Naive thymus-derived CD8-positive, alpha-beta T cell (primary cell): Measurements from ENCODE around the gene ZNF284. TPM values are rescaled to one million over a fixed set of nuclear protein-coding genes. Genes with fewer than 3 reads are reported as not detected.
"Not testable (repeated sequence)": the region's sequence is repeated elsewhere in the genome, so short reads cannot be mapped to it uniquely, and the experiment has no call there.

Experiments used
- ATAC-seq, 2 donors: fragments of 150-1000 bp; cut with Tn5 transposase in 1 of 2; sonication (Bioruptor Pico), chemical (Tn5 transposase) in 1 of 2; 1 replicate in 1 of 2; 2 replicates in 1 of 2; pipeline ENCODE4 v1.10.0; 2021; ENCODE audit warnings: mild to moderate bottlenecking in 2 of 2, moderate library complexity in 2 of 2
- POLR2A ChIA-PET: fragments of 350-600 bp; sonication (Branson Sonifier 250); formaldehyde crosslinking; loops from one replicate; lab custom pipeline; 2021; ENCODE audit warnings: antibody characterized with exemption; lab: Charles Lee
- DNase-seq, 10 donors: peaks; one replicate each; pipeline versions ENCODE4 v3.0.0 to v3.0.0-alpha.2; 2020 to 2022
- H3K27ac Mint-ChIP-seq, 10 donors: one replicate each; pipeline ENCODE4 v1.8.0; 2020 to 2022; ENCODE audit warnings: mild to moderate bottlenecking in 10 of 10, mixed read lengths in 10 of 10, moderate library complexity in 4 of 10, inconsistent platforms in 1 of 10
- H3K27me3 Mint-ChIP-seq, 5 donors: one replicate each; pipeline ENCODE4 v1.8.0; 2021 to 2022; ENCODE audit warnings: mixed read lengths in 5 of 5
- H3K36me3 Mint-ChIP-seq, 3 donors: one replicate each; pipeline ENCODE4 v1.8.0; 2020 to 2022; ENCODE audit warnings: mixed read lengths in 3 of 3, mild to moderate bottlenecking in 2 of 3, inconsistent platforms in 1 of 3
- H3K4me1 Mint-ChIP-seq, 4 donors: one replicate each; pipeline ENCODE4 v1.8.0; 2021 to 2022; ENCODE audit warnings: mixed read lengths in 4 of 4
- H3K4me3 Mint-ChIP-seq, 10 donors: one replicate each; pipeline ENCODE4 v1.8.0; 2020 to 2022; ENCODE audit warnings: mild to moderate bottlenecking in 10 of 10, mixed read lengths in 10 of 10, moderate library complexity in 6 of 10, inconsistent platforms in 1 of 10
- H3K9me3 Mint-ChIP-seq, 9 donors: one replicate each; pipeline ENCODE4 v1.8.0; 2020 to 2022; ENCODE audit warnings: mixed read lengths in 9 of 9, mild to moderate bottlenecking in 3 of 9, inconsistent platforms in 1 of 9, moderate library complexity in 1 of 9
- polyA plus RNA-seq, 3 donors: library from polyadenylated mRNA; unstranded; fragments of 300-500 nt; fragmentation: Illumina TruSeq; gene quantifications; one replicate each; pipeline ENCODE4 v1.2.3, GENCODE V29; 2021
- total RNA-seq, 8 experiments: library from RNA in 2 of 8; stranded (reverse) in 2 of 8; gene quantifications; one replicate each; pipeline ENCODE4 v1.2.3 and lab custom pipeline; 2021 to 2026

ZNF284 gene
- total and polyA plus RNA-seq, 5 experiments from 2014 or later = 0.56 to 5.7 (median 0.82) TPM

GRCh38 chr19:44113138-44113783 is 41.3 kb downstream of the ZNF284 start, which contains the start of gene ZNF225:
TSS of gene ZNF225 (plus strand) at chr19:44113399. CDS start at chr19:44115828, 2,429 bp downstream.
- ATAC-seq (peak; percentile 97), DNase-seq (peak; percentile 52 to 92 (median 82))
- POLR2A ChIA-PET = interaction anchor here (0.8 to 2.1 kb wide), 3 partner anchors 52 to 286 kb away, joined by 3 to 7 read pairs (median 3); partner anchors contain the start of genes ZNF226, ZNF235 and ZNF283
- Mint-ChIP-seq H3K27ac (peak within 1 kb of the TSS; percentile 87 to 97 (median 94)), H3K27me3 (no peaks in the 10 kb centered on the region), H3K36me3 (peaks cover 17 to 33% (median 20%) of the 10 kb centered on the region in 3 donors), H3K4me1 (peaks cover 7 to 37% (median 31%) of the 10 kb centered on the region in 4 donors), H3K4me3 (peak within 1 kb of the TSS; percentile 96 to 100 (median 100)), H3K9me3 (peaks cover 0 to 39% (median 20%) of the 10 kb centered on the region in 9 donors)

DNA sequence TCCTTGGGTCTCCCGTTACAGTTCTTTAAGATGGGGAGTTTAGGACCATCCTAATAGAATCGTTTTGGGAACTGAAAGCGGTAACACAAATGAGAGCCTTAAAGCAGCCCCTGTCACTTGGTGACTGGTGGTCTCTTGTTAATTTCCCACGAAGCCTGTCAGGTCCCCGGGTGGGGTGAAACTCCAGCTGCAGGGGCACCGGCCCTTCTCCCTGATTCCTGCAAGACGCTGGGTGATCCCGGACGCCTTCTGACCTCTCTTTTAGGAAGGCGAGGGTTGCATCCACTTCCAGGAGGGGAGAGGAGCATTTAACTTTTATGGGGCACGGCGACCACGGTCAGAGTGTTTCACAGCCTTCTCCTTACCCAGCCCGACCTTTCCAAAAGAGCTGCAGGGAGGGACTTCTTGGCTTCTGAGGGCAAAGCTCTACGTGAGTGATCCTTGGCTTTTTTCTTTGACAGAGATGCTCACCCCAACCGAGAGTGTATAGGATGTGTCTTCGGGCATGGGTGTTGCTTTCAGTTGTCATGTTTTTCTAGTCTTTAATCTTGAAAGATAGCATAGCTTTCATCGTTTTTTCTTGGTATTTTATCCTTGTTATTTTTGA is 41.9 kb downstream of the ZNF284 start:
- POLR2A ChIA-PET = interaction anchor here (0.6 to 2.1 kb wide), 5 partner anchors 51 to 1119 kb away, joined by 3 to 7 read pairs (median 3); partner anchors contain the start of genes ZNF226, ZNF235 and ZNF283
- Mint-ChIP-seq H3K27me3 (no peaks in the 10 kb centered on the region), H3K4me3 (peak overlapping the region; percentile 96 to 100 (median 100)), H3K36me3 (peaks cover 15 to 33% (median 26%) of the 10 kb centered on the region in 3 donors), H3K9me3 (peaks cover 0 to 34% (median 18%) of the 10 kb centered on the region in 9 donors), H3K27ac (peak overlapping the region in 9 of 10 donors; percentile 87 to 97 (median 94)), H3K4me1 (peaks cover 7 to 37% (median 31%) of the 10 kb centered on the region in 4 donors)
- ATAC-seq = peak in 1 of 2 donors; percentile 11
- DNase-seq = peak in 1 of 10 donors; percentile 5

DNA sequence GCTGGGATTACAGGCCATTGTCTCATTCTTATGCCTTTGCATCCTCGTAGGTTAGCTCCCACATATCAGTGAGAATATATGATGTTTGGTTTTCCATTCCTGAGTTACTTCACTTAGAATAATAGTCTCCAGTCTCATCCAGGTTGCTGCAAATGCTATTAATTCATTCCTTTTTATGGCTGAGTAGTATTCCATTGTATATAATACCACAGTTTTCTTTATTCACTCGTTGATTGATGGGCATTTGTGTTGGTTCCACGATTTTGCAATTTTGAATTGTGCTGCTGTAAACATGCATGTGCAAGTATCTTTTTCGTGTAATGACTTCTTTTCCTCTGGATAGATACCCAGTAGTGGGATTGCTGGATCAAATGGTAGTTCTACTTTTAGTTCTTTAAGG is 49.2 kb downstream of the ZNF284 start:
- ATAC-seq = not testable (repeated sequence)

DNA sequence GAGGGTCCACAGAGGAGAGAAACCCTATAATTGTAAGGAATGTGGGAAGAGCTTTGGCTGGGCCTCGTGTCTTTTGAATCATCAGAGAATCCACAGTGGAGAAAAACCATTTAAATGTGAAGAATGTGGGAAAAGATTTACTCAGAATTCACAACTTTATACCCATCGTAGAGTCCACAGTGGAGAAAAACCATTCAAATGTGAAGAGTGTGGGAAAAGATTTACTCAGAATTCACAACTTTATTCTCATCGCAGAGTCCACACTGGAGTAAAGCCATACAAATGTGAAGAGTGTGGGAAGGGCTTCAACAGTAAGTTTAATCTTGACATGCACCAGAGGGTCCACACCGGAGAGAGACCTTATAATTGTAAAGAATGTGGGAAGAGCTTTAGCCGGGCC is 60.0 kb downstream of the ZNF284 start:
- POLR2A ChIA-PET = no interaction called here
- DNase-seq (no peak), ATAC-seq (no peak)
- Mint-ChIP-seq H3K4me1 (no peaks in the 10 kb centered on the region), H3K27ac (no peak overlapping the region), H3K27me3 (no peaks in the 10 kb centered on the region), H3K36me3 (peaks cover 29 to 53% (median 38%) of the 10 kb centered on the region in 3 donors), H3K4me3 (no peak overlapping the region), H3K9me3 (peaks cover 0 to 68% (median 40%) of the 10 kb centered on the region in 9 donors)

More for the DNA sequence above, 49.2 kb downstream of the ZNF284 start:
- H3K27ac Mint-ChIP-seq, POLR2A ChIA-PET, H3K27me3 Mint-ChIP-seq, H3K4me3 Mint-ChIP-seq, DNase-seq: not testable (repeated sequence)
- Mint-ChIP-seq H3K4me1 (peaks cover 7 to 12% (median 10%) of the 10 kb centered on the region in 4 donors), H3K9me3 (peaks cover 23 to 68% (median 55%) of the 10 kb centered on the region in 9 donors), H3K36me3 (peaks cover 69 to 95% (median 90%) of the 10 kb centered on the region in 3 donors)

Other genes starting within 250 kb of the ZNF284 start
- 10 to 100 TPM; 24.2 to 25.8 TPM for gene ZNF283, start 244.8 kb upstream of the ZNF284 start, total RNA-seq
- gene ZNF283, start 244.8 kb upstream of the ZNF284 start, polyA plus RNA-seq = 1 to 10 TPM; 3.3 to 4.3 (median 3.7) TPM
- gene ZNF404, start 188.2 kb upstream of the ZNF284 start, total RNA-seq = 1 to 10 TPM; 8.5 to 9.5 TPM
- 1 to 10 TPM; 1.8 to 4.1 (median 2.8) TPM for gene ZNF404, start 188.2 kb upstream of the ZNF284 start, polyA plus RNA-seq
- gene ZNF45, start 136.9 kb upstream of the ZNF284 start, total RNA-seq = 10 to 100 TPM; 23.2 to 27.9 TPM
- 10 to 100 TPM in 2 of 3 donors, 1 to 10 TPM in 1; 6.3 to 16.6 (median 11.1) TPM for gene ZNF45, start 136.9 kb upstream of the ZNF284 start, polyA plus RNA-seq
- gene ZNF221, start 120.9 kb upstream of the ZNF284 start, total RNA-seq = 1 to 10 TPM; 4.5 to 5.6 TPM
- gene ZNF221, start 120.9 kb upstream of the ZNF284 start, polyA plus RNA-seq = 1 to 10 TPM in 1 of 3 donors, not detected in 2; 1.6 TPM
- 10 to 100 TPM; 13.2 to 13.7 TPM for gene ZNF155, start 88.0 kb upstream of the ZNF284 start, total RNA-seq
- 1 to 10 TPM in 2 of 3 donors, under 1 TPM in 1; 0.58 to 2.3 (median 2.3) TPM for gene ZNF155, start 88.0 kb upstream of the ZNF284 start, polyA plus RNA-seq
- gene ZNF230, start 69.2 kb upstream of the ZNF284 start, total RNA-seq = 10 to 100 TPM in 1 of 2 experiments, 1 to 10 TPM in 1; 9.9 to 12.0 TPM
- gene ZNF230, start 69.2 kb upstream of the ZNF284 start, polyA plus RNA-seq = 1 to 10 TPM; 1.9 to 2.5 (median 2.1) TPM
- 1 to 10 TPM; 7.8 to 9.2 TPM for gene ZNF222, start 46.8 kb upstream of the ZNF284 start, total RNA-seq
- 1 to 10 TPM in 2 of 3 donors, under 1 TPM in 1; 0.99 to 3.9 (median 1.9) TPM for gene ZNF222, start 46.8 kb upstream of the ZNF284 start, polyA plus RNA-seq
- gene ZNF223, start 20.1 kb upstream of the ZNF284 start, total RNA-seq = 1 to 10 TPM; 7.6 to 9.7 TPM
- 1 to 10 TPM; 3.2 to 4.0 (median 3.5) TPM for gene ZNF223, start 20.1 kb upstream of the ZNF284 start, polyA plus RNA-seq
- gene ZNF224, start 22.2 kb downstream of the ZNF284 start, total RNA-seq = 10 to 100 TPM; 82.4 to 86.3 TPM
- gene ZNF224, start 22.2 kb downstream of the ZNF284 start, polyA plus RNA-seq = 1 to 10 TPM; 6.9 to 9.0 (median 8.2) TPM
- 10 to 100 TPM; 11.0 to 11.3 TPM for gene ZNF225, start 41.2 kb downstream of the ZNF284 start, total RNA-seq
- gene ZNF225, start 41.2 kb downstream of the ZNF284 start, polyA plus RNA-seq = 1 to 10 TPM; 1.0 to 3.3 (median 3.1) TPM
- 10 to 100 TPM; 20.8 to 22.7 TPM for gene ZNF234, start 69.4 kb downstream of the ZNF284 start, total RNA-seq
- gene ZNF234, start 69.4 kb downstream of the ZNF284 start, polyA plus RNA-seq = 1 to 10 TPM; 3.9 to 6.2 (median 4.8) TPM
- gene ZNF226, start 92.9 kb downstream of the ZNF284 start, total RNA-seq = 10 to 100 TPM; 55.7 to 56.8 TPM
- gene ZNF226, start 92.9 kb downstream of the ZNF284 start, polyA plus RNA-seq = 10 to 100 TPM; 19.7 to 23.7 (median 20.6) TPM
- 10 to 100 TPM; 57.0 to 57.4 TPM for gene ZNF227, start 140.4 kb downstream of the ZNF284 start, total RNA-seq
- 10 to 100 TPM in 2 of 3 donors, 1 to 10 TPM in 1; 9.0 to 12.9 (median 11.2) TPM for gene ZNF227, start 140.4 kb downstream of the ZNF284 start, polyA plus RNA-seq
- gene ZNF233, start 187.7 kb downstream of the ZNF284 start, total RNA-seq = 1 to 10 TPM; 1.2 to 1.7 TPM
- gene ZNF233, start 187.7 kb downstream of the ZNF284 start, polyA plus RNA-seq = under 1 TPM in 2 of 3 donors, not detected in 1; 0.59 to 0.64 TPM
- gene ZNF235, start 232.9 kb downstream of the ZNF284 start, total RNA-seq = 10 to 100 TPM; 14.1 to 16.6 TPM
- gene ZNF235, start 232.9 kb downstream of the ZNF284 start, polyA plus RNA-seq = 1 to 10 TPM; 2.1 to 3.1 (median 2.7) TPM